ENCODE measurements around the gene C9orf153. TPM values are rescaled to one million over a fixed set of nuclear protein-coding genes. Genes with fewer than 3 reads are reported as not detected.
A peak's percentile ranks its signal among the peaks of the same experiment; 100 is the strongest.
"Not testable (repeated sequence)": the region's sequence is repeated elsewhere in the genome, so short reads cannot be mapped to it uniquely, and the experiment has no call there.

C9orf153 gene
- total RNA-seq, 4 donors from 2014 or later, result 0.33 to 0.46 TPM; not detected in 2

DNA sequence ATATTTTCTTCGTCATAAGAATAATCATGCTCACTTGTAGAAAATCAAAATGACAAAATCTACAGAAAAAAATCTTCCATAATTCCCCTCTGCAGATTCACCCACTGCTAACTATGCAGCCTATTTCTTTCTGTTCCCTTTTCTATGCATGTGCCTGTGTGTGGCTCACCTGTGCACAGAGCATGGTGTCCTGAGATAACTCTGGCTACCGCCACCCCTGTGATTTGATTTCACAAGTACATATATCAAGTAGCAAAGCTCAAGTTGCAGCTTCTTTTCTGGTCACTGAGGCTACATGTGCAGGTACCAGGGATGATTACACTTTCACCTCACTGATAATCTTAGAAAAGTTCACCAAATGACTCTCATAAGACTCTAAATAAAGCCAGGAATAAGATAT is 41.2 kb upstream of the C9orf153 start:
- Histone ChIP-seq H3K4me1 (no peaks in the 10 kb centered on the region), H3K4me3 (no peak overlapping the region), H3K36me3 (peaks cover 56 to 98% (median 90%) of the 10 kb centered on the region in 4 donors), H3K9me3 (no peaks in the 10 kb centered on the region), H3K27ac (replicated peaks in 1 of 4) (no peak overlapping the region), H3K27me3 (no peaks in the 10 kb centered on the region)
- no peak for DNase-seq (ENCODE audit: extremely low spot score)
- intact Hi-C loops (cut with DNase I), result no loop called here
- WGBS, result 95% methylated on average over 2 of the region's 2 CpGs
- TF ChIP-seq POLR2A (IDR thresholded peaks at IDR 0.05; ENCODE audit: low read depth), result no peak
- TF ChIP-seq, protein P1, sequence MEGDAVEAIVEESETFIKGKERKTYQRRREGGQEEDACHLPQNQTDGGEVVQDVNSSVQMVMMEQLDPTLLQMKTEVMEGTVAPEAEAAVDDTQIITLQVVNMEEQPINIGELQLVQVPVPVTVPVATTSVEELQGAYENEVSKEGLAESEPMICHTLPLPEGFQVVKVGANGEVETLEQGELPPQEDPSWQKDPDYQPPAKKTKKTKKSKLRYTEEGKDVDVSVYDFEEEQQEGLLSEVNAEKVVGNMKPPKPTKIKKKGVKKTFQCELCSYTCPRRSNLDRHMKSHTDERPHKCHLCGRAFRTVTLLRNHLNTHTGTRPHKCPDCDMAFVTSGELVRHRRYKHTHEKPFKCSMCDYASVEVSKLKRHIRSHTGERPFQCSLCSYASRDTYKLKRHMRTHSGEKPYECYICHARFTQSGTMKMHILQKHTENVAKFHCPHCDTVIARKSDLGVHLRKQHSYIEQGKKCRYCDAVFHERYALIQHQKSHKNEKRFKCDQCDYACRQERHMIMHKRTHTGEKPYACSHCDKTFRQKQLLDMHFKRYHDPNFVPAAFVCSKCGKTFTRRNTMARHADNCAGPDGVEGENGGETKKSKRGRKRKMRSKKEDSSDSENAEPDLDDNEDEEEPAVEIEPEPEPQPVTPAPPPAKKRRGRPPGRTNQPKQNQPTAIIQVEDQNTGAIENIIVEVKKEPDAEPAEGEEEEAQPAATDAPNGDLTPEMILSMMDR (IDR thresholded peaks at IDR 0.05), result no peak
- no peak for TF ChIP-seq POLR2AphosphoS5 (IDR thresholded peaks at IDR 0.05)
- no peak for TF ChIP-seq EP300 (IDR thresholded peaks at IDR 0.05)

DNA sequence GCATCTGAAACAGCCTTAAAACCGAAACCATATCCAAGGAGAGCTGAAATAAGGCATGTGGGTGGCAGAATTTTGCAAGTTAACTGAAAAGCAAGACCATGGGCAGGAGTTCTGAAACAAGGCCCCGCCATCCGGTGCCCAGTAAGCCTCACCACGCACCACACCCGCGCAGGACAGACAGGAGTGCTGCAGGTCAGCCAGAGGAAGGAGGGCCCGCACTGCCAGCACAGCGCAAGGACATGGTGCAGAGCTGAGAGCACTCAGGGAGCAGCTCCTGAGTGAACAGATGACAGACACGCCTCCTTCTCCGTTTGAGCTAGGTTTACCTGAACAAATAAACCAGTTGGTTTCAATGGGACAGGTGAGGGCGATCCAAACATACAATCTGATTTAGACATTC is 39.4 kb upstream of the C9orf153 start:
- no peaks in the 10 kb centered on the region for H3K27me3 ChIP-seq
- DNase-seq (ENCODE audit: extremely low spot score), result no peak
- H3K4me3 ChIP-seq, result no peak overlapping the region
- H3K4me1 ChIP-seq, result no peaks in the 10 kb centered on the region
- TF ChIP-seq EP300 (IDR thresholded peaks at IDR 0.05) (no peak), POLR2AphosphoS5 (IDR thresholded peaks at IDR 0.05) (no peak), POLR2A (IDR thresholded peaks at IDR 0.05; ENCODE audit: low read depth) (no peak)
- TF ChIP-seq, protein P1 (IDR thresholded peaks at IDR 0.05), result no peak
- intact Hi-C loops (cut with DNase I), result no loop called here
- peaks cover 45 to 82% (median 78%) of the 10 kb centered on the region in 4 donors for H3K36me3 ChIP-seq
- no peak overlapping the region for H3K27ac ChIP-seq (replicated peaks in 1 of 4)
- WGBS, result 87% methylated on average over 11 of the region's 11 CpGs
- no peaks in the 10 kb centered on the region for H3K9me3 ChIP-seq

DNA sequence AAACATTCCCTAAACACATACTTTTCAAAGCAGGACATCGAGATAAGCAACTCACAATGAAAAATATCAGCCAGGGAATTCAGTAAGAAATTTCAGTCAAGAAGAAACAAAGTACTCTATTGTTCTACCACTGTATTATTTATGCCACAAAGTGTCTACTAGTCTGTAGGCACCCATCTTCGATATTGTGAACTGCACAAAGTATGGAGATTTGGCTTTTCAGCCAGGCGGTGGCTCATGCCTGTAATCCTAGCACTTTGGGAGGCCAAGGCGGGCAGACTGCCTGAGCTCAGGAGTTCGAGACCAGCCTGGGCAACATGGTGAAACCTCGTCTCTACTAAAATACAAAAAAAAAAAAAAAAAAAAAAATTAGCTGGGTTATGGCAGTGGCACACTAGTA is 30.9 kb upstream of the C9orf153 start:
- peaks cover 0 to 50% (median 16%) of the 10 kb centered on the region in 4 donors for H3K36me3 ChIP-seq
- intact Hi-C loops (cut with DNase I), result not testable (repeated sequence)
- 91% methylated on average over 6 of the region's 6 CpGs for WGBS

DNA sequence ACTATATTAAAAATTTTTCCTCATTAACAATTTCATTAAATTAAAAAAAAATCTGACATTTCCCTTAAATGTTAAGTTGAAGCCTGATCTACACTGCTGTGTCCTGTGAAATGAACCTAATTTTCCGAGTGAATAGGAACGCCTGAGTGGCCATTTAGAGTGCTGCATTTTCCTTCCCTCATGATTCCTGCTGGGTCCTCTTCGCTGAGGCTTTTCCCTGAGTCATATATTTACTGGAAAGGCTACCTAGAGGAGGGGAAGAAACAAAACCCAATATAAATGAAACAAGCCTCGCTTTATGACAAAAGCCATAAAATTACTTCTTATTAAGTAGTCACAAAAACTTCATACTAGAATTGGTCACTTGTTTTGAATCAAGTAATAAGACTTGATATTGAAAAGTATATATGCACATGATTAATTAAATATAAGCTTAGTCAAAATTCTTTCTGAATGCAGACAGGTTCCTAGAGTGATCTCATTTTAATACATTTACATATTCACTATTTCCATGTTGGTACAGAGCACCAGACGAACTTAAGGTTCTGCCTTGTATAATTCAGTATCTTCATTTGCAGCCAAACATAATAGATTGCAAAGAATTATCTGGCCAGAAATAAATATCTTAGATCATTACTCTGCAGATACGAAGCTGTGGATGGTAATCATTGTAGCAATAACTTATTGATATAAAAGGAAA is 29.2 kb upstream of the C9orf153 start:
- no peaks in the 10 kb centered on the region for H3K9me3 ChIP-seq
- H3K4me3 ChIP-seq, result no peak overlapping the region
- no peak overlapping the region for H3K27ac ChIP-seq (replicated peaks in 1 of 4)
- TF ChIP-seq POLR2AphosphoS5 (IDR thresholded peaks at IDR 0.05) (no peak), EP300 (IDR thresholded peaks at IDR 0.05) (no peak), POLR2A (IDR thresholded peaks at IDR 0.05; ENCODE audit: low read depth) (no peak)
- TF ChIP-seq, protein P1 (IDR thresholded peaks at IDR 0.05), result no peak
- intact Hi-C loops (cut with DNase I), result no loop called here
- 93% methylated on average over 6 of the region's 6 CpGs for WGBS
- no peaks in the 10 kb centered on the region for H3K27me3 ChIP-seq
- peaks cover 0 to 46% (median 12%) of the 10 kb centered on the region in 4 donors for H3K36me3 ChIP-seq
- H3K4me1 ChIP-seq, result no peaks in the 10 kb centered on the region
- DNase-seq (ENCODE audit: extremely low spot score), result no peak

More for the DNA sequence above, 30.9 kb upstream of the C9orf153 start:
- H3K27me3 ChIP-seq; DNase-seq (ENCODE audit: extremely low spot score); H3K27ac ChIP-seq (replicated peaks in 1 of 4); H3K4me3 ChIP-seq; H3K9me3 ChIP-seq; H3K4me1 ChIP-seq: not testable (repeated sequence)

DNA sequence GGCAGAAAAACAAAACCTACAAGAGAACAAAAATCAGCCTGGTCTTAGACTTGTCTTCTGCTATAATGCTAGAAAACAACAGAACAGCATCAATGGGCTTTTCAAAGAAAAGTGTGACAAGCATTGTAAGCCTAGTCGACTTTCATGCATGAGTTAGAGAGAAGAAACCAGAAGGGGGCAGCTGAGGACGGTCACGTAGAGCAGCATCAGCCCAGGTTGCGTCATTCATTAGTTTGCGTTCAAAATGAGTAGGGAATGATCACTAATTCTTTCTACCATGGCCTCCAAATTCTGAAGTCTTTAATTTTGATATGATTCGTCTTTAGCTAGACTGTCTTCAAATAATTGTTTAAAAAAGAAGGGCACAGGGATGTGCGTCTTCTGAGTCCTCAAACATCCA is 27.6 kb upstream of the C9orf153 start:
- TF ChIP-seq, protein P1 (IDR thresholded peaks at IDR 0.05), result peak in 1 of 3 experiments; percentile 4
- TF ChIP-seq POLR2A (IDR thresholded peaks at IDR 0.05; ENCODE audit: low read depth), result no peak
- no peak for TF ChIP-seq POLR2AphosphoS5 (IDR thresholded peaks at IDR 0.05)
- TF ChIP-seq EP300 (IDR thresholded peaks at IDR 0.05), result no peak
- intact Hi-C loops (cut with DNase I), result no loop called here
- 69% methylated on average over 7 of the region's 7 CpGs for WGBS

More for the DNA sequence above, 27.6 kb upstream of the C9orf153 start:
- Histone ChIP-seq H3K4me1 (peaks cover 0 to 9% (median 8%) of the 10 kb centered on the region in 4 donors), H3K36me3 (peaks cover 0 to 36% (median 10%) of the 10 kb centered on the region in 4 donors), H3K27ac (replicated peaks in 1 of 4) (no peak overlapping the region), H3K4me3 (no peak overlapping the region), H3K9me3 (no peaks in the 10 kb centered on the region), H3K27me3 (no peaks in the 10 kb centered on the region)
- no peak for DNase-seq (ENCODE audit: extremely low spot score)
